Medulla oblongata (tissue), 1 donor: ENCODE measurements around the gene SLC49A4.

Experiments used
- DNase-seq: peaks from one replicate; pipeline ENCODE4 v3.0.0-alpha.2; 2015; ENCODE audit errors: extremely low spot score

The SLC49A4 gene

GRCh38 chr3:122907471-122907870, 112.6 kb downstream of the SLC49A4 start:
- no peak for DNase-seq

GRCh38 chr3:122908251-122908650, 113.4 kb downstream of the SLC49A4 start:
- no peak for DNase-seq

- DNase-seq, result no peak
These were observed 117.0 kb downstream of the SLC49A4 start for GRCh38 chr3:122911901-122912300.

GRCh38 chr3:122912772-122913538, 118.1 kb downstream of the SLC49A4 start:
- no peak for DNase-seq

GRCh38 chr3:122913539-122914100, 118.8 kb downstream of the SLC49A4 start:
- DNase-seq, result no peak

- DNase-seq, result no peak
These were observed 120.6 kb downstream of the SLC49A4 start for GRCh38 chr3:122915300-122916055.

GRCh38 chr3:122916084-122916483, 121.2 kb downstream of the SLC49A4 start:
- no peak for DNase-seq

- DNase-seq, result no peak
These were observed 121.7 kb downstream of the SLC49A4 start for GRCh38 chr3:122916580-122916979.

GRCh38 chr3:122917412-122917811, 122.5 kb downstream of the SLC49A4 start:
- DNase-seq, result no peak

GRCh38 chr3:122918576-122919290, 123.9 kb downstream of the SLC49A4 start:
- no peak for DNase-seq

- DNase-seq, result no peak
These were observed 124.4 kb downstream of the SLC49A4 start for GRCh38 chr3:122919291-122919610.

- DNase-seq, result no peak
These were observed 126.1 kb downstream of the SLC49A4 start for GRCh38 chr3:122920986-122921385.

- no peak for DNase-seq
These were observed 127.2 kb downstream of the SLC49A4 start for GRCh38 chr3:122921791-122922651.

GRCh38 chr3:122923611-122924010, 128.7 kb downstream of the SLC49A4 start:
- DNase-seq, result no peak

- no peak for DNase-seq
These were observed 129.2 kb downstream of the SLC49A4 start for GRCh38 chr3:122924056-122924455.

- DNase-seq, result no peak
These were observed 130.9 kb downstream of the SLC49A4 start for GRCh38 chr3:122925756-122926155.

- no peak for DNase-seq
These were observed 131.5 kb downstream of the SLC49A4 start for GRCh38 chr3:122926322-122926721.

GRCh38 chr3:122926811-122927210, 131.9 kb downstream of the SLC49A4 start:
- no peak for DNase-seq

- no peak for DNase-seq
These were observed 132.9 kb downstream of the SLC49A4 start for GRCh38 chr3:122927726-122928125.

- no peak for DNase-seq
These were observed 133.7 kb downstream of the SLC49A4 start for GRCh38 chr3:122928396-122929187.
